Left hindlimb (tissue), 1 donor: Measurements from ENCODE around the gene ODR4.
"Not testable (repeated sequence)": the region's sequence is repeated elsewhere in the genome, so short reads cannot be mapped to it uniquely, and the experiment has no call there.

Experiments
- DNase-seq: peaks from one replicate; pipeline ENCODE4 v3.0.0-alpha.2; 2018

ODR4 gene

DNA sequence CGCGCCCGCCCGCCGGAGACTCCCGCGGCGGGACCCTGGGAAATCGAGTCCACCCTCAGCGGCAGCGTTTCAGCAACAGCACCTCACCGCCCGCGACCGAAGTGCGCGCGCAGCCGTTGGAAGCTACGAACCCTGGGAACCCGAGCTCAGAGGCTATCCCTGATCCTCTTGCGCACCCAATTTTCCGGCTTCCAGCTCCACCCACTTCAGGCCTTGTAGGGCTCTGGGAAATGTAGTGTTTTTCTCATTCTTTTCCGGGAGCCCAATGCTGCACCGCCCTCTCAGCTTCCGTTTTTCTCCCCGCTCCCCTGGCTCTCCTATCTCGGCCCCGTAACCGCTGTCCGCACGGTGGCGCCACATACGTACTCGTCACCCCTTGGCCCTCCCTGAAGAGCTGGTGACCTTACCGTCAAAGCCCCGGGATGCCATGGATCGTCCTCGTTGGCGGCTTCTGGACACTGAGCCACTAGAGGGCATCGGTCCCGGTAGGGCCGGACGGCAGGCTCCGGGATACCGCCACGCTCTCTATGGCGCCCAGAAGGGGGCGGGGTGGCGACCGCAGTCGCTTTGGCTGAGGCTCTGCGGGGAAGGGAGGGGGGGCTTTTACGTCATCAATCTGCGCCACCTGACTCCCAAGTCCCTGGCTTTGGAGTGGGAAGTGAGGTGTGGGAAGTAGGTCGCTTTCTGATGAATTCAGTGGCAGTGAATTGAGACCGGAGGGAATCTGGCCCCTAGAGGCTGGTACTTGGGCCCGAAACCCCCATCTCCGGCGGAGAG, at the start of gene ODR4, which contains the start of gene TPR:
TSS of gene ODR4 (plus strand) at position 687 of the 777 bp plus-strand sequence. CDS start 3,948 bp downstream, outside the sequence.
TSS of gene TPR (minus strand) at position 102 of the 777 bp plus-strand sequence. CDS start 225 bp downstream, outside the sequence.
- DNase-seq, result peak; percentile 98

DNA sequence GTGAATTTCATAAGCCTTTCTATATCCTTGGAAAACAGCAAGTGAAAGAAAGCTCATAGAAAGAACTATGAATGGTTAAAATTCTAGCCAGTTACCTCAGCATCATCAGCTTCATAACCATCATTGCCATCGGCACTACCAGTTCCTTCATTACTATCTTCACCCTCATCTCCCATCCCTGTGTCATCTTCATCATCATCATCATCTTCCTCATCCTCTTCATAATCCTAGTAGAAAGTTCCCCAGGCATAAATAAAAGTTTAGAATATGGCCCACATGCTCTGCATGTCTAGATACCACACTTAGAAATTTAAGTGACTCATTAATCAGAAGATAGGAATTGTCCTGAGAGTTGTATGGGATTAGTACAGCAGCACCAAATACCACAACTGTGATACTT, 49.6 kb upstream of the ODR4 start:
- no peak for DNase-seq

DNA sequence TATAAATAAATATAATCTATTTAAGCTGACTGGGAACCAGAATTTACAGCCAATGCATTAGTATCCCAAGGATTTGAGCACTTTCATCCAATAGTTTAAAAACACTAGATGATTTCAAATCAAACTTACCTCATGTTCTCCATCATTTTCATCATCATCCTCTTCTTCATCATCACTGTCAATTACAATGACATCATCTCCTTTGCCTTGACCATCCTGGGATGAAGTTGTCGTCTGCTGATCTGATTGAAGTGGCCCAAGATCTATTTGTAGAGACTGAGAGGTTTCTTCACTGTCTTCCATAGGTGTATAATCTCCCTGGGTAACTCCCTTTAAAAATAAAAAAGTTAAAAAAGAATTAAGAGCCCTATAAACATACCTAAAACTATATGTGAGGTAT, 48.3 kb upstream of the ODR4 start:
- DNase-seq, result no peak

DNA sequence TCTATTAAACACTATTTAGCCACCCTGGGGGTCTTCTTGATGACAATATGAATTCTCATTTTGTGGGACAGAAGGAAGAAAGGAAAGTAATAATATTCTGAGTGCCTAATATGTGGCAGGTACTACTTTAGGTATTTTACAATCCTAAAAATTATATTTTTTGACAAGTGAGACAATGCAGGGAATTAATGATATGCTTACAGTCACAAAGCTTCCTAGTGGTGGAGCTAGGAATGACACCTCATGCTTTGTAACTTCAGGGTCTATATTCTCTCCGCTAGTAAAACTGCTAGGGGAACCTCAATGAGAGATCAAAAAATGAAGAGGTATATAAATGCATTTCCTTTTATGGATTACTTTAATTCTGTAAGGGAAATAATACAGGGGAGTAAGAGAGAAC, 44.9 kb upstream of the ODR4 start:
- no peak for DNase-seq

DNA sequence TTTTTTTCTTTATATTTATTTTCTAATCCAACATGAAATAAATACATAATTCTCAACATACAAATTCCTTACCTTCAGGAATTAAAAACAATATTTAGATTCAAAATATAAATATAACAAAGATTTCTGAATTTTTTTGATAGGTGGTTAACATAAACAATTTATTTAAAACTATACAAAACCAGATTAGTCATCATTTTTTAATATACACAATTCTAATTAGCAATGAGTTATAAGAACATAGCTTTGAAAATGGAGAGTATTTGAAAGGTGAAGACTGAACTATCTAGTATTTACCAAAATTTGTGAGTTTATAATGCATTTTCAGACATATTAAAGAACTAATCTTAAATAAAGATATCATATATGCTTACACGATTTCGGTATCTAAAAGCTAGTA, 38.1 kb upstream of the ODR4 start:
- no peak for DNase-seq

DNA sequence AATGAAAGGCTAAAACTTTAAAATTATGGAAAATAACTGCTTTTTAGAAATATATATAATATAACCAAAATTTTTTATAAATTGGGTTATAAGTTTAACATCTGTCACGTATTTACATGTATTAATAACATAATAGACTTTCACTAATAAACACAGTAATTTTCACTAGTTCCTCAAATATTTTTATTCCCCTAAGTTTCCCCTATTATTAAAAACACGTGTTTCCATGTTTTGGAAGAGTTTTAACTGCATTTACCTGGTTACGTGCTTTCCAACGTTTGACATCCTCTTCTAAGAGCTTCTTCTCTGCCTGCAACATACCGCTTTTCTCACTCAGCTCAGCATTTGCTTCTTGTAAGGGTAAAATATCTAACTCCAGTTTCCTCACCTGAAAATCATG, 34.9 kb upstream of the ODR4 start:
- no peak for DNase-seq

DNA sequence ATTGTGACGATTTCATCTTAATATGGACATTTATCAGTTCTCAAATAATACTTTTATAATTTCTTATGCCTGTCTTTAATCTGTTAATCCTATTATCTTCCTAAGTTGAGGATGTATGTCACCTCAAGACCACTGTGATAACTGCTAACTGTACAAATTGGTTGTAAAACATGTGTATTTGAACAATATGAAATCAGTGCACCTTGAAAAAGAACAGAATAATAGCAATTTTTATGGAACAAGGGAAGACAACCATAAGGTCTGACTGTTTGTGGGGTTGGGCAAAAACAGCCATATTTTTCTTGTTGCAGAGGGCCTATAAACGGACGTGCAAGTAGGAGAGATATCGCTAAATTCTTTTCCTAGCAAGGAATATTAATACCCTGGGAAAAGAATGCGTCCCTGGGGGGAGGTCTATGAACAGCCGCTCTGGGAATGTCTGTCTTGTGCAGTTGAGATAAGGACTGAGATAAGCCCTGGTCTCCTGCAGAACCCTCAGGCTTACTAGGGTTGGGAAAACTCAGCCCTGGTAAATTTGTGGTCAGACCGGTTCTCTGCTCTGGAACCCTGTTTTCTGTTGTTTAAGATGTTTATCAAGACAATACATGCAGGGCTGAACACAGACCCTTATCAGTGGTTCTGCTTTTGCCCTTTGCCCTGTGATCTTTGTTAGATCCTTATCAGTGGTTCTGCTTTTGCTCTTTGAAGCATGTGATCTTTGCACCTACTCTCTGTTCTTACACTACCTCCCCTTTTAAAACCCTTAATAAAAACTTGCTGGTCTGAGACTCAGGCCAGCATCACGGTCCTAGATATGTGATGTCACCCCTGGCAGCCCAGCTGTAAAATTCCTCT, 27.6 kb upstream of the ODR4 start:
- DNase-seq, result not testable (repeated sequence)

DNA sequence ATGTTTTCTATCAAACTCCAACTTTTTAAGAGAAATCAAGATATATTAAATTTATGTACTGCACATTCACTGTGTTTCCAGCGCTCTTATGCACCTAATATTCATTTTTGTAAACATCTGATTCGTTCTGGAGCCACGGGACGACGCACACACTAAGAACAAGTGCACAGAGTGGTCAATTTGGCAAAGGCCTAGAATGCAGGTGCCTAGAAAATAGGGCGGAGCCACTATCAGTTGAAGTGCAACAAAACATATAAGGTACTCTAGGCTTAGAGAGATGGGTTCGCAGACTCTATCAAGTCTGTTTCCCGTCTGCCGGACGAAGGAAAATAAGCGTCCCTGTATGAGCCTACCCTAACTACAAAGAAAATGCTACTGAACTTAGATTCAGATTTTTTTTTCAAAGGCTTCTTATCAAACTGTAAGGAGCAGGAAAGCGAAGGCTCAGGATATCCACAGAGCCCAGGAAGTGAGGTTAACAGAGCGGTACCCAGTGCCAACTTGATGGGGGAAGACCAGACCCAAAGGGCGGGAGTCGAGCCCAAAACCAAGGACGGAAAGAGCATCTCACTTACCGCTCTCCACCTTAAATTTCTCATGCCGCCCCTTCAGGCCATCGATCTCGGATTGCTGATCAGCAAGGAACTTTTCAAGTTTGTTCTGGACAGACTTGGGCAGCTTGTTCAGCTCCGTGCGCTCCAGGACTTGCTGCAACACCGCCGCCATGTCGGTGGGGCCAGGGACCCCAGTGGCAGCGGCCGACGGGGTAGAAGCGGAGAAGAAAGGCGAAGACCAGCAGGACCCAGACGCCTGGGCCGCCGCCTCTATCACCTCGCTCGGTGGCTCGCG, 1.1 kb upstream of the ODR4 start:
- DNase-seq, result no peak

DNA sequence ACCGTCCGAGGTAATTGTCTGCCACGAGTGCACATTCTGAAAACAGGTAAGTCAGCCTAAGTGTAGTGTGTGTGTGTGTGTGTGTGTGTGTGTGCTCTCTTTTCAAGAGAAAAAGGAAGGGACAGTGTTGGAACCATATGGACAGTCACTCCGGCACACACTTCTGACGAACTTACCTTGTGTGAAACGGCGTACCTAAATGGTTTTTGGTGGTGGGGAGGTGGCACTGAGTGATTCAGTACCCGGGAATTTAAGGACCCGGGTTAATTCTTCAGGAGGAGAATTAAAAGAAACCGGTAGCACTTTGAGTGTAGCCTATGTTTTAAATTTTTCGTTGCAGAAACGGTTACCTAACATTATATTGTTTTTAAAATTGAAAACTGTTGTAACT, 286 bp downstream of the ODR4 start:
- no peak for DNase-seq

DNA sequence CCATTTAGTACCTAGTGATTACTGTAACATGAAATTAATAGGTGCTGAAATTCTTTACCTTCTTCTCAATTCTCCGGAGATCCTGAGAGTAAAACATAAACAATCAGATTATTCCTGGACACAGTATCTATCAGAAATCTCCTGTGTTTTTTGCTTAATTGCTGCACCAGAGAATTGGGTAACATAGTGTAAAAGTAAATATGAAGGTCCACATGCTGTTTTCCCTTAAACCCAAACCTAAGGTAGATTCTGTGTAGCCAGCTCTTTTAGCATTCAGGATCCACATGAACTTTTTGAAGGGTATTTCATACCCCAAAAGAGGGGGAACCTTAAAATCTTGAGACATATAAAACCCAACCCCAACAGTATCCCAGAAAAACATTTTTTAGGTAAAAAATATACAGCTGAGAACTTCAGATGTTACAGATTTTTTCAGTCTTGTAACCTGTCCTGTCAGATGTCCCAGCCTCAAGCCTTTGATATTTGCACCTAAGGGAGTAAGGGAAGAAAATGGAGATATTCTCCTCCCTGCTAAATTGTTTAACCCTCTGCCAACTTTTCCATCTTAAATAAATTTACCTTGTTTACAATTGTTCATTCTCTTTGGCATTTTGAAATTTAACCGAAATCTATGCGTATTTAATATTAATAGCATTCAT, 11.2 kb downstream of the ODR4 start:
- no peak for DNase-seq

DNA sequence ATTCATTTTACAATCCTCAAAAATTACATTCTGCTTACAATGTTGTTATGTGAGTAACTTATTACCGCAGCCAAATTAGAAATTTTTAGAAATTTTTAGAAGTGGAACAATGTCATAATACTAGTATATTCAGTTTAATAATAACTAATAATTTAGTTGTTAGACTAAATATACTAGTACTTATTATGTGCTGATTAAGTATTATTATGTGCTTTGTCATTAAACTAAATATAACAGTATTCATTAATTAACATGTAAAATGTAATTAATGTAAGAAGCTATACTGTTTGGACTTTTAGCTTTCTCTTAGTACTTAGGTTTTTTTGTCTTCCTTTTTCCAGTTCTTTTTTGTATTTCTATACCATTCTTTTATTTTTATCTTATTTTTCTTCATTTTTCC, 15.3 kb downstream of the ODR4 start:
- no peak for DNase-seq

DNA sequence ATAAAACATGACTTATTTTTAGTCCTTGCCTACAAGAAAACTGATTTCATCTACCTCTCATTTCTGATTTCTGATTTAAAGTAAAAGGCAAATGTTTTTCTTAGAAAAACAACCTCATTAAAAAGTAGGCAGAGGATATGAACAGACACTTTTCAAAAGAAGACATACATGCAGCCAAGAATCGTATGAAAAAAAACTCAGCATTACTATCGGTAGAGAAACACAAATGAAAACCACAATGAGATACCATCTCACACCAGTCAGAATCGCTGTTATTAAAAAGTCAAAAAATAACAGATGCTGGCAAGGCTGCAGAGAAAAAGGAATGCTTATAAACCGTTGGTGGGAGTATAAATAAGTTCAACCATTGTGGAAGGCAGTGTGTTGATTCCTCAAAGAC, 16.2 kb downstream of the ODR4 start:
- DNase-seq, result no peak

DNA sequence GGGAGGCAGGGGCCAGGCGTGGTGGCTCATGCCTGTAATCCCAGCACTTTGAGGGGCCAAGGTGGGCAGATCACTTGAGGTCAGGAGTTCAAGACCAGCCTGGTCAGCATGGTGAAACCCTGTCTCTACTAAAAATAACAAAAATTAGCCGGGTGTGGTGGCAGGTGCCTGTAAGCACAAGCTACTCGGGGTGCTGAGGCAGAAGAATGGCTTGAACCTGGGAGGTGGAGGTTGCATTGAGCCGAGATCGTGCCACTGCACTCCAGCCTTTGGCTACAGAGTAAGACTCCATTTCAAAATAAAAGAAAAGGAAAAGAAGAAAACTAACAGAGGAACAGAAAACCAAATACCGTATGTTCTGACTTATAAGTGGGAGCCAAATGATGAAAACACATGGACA, 17.1 kb downstream of the ODR4 start:
- DNase-seq, result not testable (repeated sequence)

DNA sequence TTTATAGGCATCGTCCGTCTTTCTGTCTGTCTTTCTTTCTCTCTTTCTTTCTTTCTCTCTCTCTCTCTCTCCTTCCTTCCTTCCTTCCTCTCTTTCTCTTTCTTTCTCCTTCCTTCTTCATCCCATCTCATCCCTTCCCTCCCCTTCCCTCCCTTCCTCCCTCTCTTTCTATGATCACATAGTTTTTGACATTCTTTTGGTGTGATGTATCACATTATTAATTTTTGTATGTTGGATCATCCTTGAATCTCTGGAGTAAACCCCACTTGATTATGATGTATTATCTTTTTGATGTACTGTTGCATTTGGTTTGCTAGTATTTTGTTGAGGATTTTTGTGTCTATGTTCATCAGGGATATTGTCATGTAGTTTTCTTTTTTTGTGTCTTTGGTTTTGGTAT, 25.8 kb downstream of the ODR4 start:
- DNase-seq, result not testable (repeated sequence)

DNA sequence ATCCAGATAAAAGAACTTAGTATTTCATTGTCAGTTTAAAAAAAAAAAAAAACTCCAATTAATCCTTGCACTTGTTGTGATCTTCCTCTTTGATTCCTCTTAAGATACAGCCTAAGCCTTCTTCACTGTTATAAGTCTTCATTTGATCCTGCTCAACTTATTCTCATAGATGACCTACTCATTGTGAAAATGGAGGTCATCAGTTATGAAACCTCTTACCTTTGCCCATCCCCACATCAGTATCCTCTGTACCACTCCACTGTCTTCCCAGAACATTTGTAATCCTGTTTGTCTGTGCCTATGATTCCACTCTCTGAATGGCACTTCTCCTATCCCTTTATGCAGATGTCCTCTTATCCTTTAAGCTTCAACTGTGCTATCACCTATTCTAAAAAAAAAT, 28.0 kb downstream of the ODR4 start:
- DNase-seq, result no peak

DNA sequence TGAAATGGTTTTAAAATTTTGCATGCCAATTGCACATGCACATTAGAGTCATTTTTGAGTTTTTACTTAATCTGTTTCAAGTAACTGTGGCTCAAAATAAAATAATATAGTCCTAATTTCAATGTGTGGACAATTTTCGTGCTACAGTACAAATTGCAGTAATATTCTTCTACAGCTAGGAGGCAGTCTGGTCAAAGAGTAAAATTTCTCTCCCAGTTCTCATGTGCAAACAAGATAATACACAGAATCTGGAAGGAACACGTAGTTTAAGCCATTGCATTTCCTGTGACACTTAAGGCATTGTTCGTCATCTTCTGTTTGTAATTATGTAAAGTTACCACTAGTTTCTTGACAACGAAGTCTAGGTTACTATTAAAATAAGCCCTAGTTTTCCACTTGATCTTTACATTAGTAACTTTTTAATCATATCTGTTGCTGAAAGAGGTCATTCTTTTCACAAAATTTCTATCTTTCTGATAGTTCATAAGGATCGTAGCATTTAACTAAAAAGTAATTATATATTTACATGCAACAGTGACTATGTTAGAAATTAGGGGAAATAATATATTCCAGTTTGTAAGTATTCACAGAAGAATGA, 28.9 kb downstream of the ODR4 start:
- no peak for DNase-seq

DNA sequence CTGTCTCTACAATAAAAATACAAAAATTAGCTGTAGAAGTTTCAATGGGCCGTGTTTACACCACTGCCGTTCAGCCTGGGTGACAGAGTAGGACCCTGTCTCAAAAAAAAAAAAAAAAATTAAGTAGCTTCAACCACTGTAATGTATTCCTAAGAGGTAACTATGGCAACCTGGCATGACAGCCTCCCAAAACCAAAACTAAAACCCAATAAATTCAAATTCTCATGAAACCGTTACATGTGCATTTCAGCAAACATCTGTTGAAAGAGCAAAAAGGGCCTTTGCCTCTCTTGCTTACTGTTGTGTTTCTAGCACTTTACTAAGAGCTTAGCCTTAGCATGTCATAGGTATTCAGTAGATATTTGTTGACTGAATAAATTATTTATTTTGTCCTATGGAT, 33.5 kb downstream of the ODR4 start:
- DNase-seq, result no peak

DNA sequence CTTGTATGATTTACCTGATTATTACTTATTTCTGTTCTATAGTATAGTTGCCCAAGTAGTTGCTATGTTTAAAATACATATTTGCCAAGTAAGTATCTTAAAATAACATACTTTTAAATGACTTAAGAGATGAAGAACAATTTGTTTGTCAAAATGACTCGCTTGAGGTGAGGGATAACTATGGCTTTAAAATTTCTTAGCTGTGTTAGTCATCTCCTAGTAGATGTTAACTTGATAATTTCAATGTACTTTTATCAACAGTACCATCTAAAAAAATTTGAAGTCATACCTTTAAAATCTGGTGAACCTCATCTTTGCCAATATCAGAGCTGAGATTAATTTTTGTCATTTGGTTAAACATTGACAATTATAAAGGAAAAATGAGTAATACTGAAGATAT, 37.7 kb downstream of the ODR4 start:
- no peak for DNase-seq

DNA sequence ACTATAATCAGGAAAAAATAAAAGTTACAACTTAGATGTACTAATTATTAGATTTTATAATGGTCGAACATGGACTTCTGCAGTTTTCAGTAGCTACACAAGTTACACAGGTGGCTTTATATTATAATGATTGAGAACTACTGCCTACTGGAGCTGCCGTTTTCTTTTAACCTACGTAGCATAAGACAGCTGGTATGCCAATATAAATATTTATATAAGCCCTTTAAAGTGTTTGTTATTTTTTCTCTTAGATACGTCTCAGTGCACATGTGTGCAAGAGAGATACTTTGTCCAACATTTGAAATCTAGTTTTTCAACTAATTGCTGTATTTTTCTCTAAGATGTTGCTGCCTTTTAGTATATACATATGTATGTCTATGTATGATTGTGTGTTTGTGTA, 42.9 kb downstream of the ODR4 start:
- DNase-seq, result no peak

DNA sequence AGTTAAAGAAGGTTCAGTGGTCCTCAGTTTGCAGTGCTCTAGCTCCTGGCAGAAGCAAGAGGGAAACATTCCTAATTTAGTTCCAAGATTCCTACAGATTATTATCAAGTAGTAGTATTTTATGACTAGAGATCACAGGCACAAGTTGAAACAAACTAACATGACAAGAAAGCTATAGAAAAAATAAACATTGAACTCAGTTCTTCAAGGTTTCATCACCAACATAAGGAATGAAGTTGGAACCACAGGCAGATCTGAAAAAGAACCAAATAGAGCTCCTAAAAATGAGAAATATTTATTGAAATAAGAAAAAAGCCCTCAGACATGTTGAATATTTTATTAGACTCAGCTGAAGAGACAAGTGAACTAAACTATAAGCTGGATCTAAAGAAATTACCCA, 44.7 kb downstream of the ODR4 start:
- no peak for DNase-seq

DNA sequence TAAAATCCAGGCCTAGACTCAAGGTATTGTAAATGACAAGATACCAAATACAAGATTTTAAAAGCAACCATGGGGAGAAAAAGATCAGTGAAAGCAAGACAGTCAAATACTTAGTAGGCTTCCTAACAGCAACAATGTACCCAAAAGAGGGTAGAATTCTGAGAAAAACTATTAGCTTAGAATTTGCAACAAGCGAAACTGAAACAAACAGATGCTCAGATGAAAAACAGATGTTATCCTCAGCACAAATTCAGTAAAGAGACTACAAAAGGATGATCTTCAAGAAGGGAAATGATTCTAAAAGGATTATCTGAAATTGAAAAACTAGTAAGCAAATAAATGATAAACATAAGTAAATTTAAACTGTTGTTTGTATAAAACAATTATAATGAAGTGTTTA, 45.3 kb downstream of the ODR4 start:
- DNase-seq, result no peak

DNA sequence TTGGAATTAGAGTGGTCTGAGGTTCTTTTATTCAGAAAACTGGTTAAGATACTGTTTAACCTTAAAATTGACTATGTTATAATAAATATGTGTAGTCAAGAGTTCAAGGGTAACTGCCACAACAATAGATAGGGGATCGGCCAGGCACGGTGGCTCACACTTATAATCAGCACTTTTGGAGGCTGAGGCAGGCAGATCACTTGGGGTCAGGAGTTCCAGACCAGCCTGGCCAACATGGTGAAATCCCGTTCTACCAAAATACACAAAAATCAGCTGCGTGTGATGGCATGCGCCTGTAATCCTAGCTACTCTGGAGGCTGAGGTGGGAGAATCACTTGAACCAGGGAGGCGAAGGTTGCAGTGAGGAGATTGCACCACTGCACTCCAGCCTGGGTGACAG, 45.8 kb downstream of the ODR4 start:
- DNase-seq, result no peak
